Colonic mucosa (tissue), 4 donors: ENCODE measurements around the gene UBE2D2. TPM values are rescaled to one million over a fixed set of nuclear protein-coding genes. Genes with fewer than 3 reads are reported as not detected.
"Not testable (repeated sequence)": the region's sequence is repeated elsewhere in the genome, so short reads cannot be mapped to it uniquely, and the experiment has no call there.

Source experiments
- DNase-seq: peaks from one replicate; pipeline ENCODE4 v3.0.0-alpha.2; 2020
- H3K27ac ChIP-seq: fragments of 200-600 bp; one replicate; pipeline ENCODE4 v1.8.0; 2021
- H3K27me3 ChIP-seq: fragments of 200-600 bp; one replicate; pipeline ENCODE4 v1.8.0; 2021
- H3K36me3 ChIP-seq: fragments of 200-600 bp; one replicate; pipeline ENCODE4 v1.8.0; 2021
- H3K4me1 ChIP-seq: fragments of 200-600 bp; one replicate; pipeline ENCODE4 v1.8.0; 2021; ENCODE audit warnings: mild to moderate bottlenecking
- H3K4me3 ChIP-seq: fragments of 200-600 bp; one replicate; pipeline ENCODE4 v1.8.0; 2021
- H3K9ac ChIP-seq, 2 donors: one replicate each; pipeline ENCODE4 v1.7.0; 2013; ENCODE audit warnings: control low read depth in 2 of 2, low read depth in 2 of 2, low read length in 2 of 2
- H3K9me3 ChIP-seq: fragments of 200-600 bp; one replicate; pipeline ENCODE4 v1.8.0; 2021
- intact Hi-C: fragments of 100-400 bp; cut with DNase I; formaldehyde crosslinking; loops from one replicate; pipeline ENCODE4 v1.14.1; 2022
- total RNA-seq, 2 donors: library from RNA; stranded (reverse); fragmentation: NEBNext Ultra II Directional in 1 of 2; extraction: Animal tissue kit (Norgen Biotek cat#: 25700) in 1 of 2; gene quantifications; one replicate each; pipeline ENCODE4 v1.2.1, GENCODE V29; 2021
- TF ChIP-seq, protein P1 (sequence below): fragments of 200-600 bp; IDR thresholded peaks from one replicate; pipeline ENCODE4 v1.8.0; 2022; ENCODE audit warnings: antibody characterized with exemption, mild to moderate bottlenecking
- donor health status: healthy.
- donor health status: DM: no; HTN: no; CAD: no.
- donor health status: DM: no; HTN: no; CAD: no.

UBE2D2 gene
- total RNA-seq = 100 to 1,000 TPM; 146 to 155 TPM

DNA sequence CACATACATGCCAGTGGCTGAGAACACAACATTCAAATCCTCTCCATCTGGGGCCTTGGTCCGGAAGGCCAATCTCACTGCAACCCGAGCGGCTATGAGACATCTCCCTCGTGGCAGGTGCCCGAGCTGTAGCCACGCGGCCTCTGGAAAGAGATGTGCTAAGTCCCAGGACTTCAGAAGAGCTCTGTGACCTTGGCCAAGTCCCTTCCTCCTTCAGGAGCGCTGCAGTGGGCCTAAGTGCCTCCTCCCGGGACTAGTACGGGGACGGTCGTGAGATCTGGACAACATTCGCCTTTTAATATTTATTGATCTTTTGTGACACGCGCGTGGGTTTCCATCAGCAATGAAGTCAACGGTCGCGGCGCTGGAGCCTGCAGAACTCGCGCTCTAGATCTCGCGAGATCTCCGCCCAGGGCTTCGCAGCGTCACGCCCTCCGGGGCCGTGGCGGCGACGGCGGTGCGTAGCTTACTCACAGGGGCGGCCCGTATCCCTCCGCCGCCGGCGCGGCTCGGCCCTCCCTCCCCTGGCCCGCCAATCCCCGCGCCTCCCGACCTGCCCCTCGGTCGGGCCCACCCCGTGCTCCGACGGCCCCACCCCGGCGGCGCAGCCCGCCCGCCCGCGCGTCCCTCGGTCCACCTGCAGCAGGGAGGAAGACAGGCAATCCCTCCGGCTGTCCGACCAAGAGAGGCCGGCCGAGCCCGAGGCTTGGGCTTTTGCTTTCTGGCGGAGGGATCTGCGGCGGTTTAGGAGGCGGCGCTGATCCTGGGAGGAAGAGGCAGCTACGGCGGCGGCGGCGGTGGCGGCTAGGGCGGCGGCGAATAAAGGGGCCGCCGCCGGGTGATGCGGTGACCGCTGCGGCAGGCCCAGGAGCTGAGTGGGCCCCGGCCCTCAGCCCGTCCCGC, at the start of gene UBE2D2:
Gene UBE2D2, plus strand, starts transcription at position 588 of the 903 bp plus-strand sequence. CDS start 453 bp downstream, outside the sequence.
- Histone ChIP-seq H3K4me1 (no peaks in the 10 kb centered on the region), H3K4me3 (peak within 1 kb of the TSS; percentile 87), H3K9me3 (no peaks in the 10 kb centered on the region), H3K36me3 (no peaks in the 10 kb centered on the region), H3K9ac (peak within 1 kb of the TSS; percentile 93 to 94), H3K27me3 (no peaks in the 10 kb centered on the region), H3K27ac (peak within 1 kb of the TSS; percentile 99)
- intact Hi-C loops = no loop called here
- DNase-seq = peak; percentile 98
- TF ChIP-seq, protein P1, sequence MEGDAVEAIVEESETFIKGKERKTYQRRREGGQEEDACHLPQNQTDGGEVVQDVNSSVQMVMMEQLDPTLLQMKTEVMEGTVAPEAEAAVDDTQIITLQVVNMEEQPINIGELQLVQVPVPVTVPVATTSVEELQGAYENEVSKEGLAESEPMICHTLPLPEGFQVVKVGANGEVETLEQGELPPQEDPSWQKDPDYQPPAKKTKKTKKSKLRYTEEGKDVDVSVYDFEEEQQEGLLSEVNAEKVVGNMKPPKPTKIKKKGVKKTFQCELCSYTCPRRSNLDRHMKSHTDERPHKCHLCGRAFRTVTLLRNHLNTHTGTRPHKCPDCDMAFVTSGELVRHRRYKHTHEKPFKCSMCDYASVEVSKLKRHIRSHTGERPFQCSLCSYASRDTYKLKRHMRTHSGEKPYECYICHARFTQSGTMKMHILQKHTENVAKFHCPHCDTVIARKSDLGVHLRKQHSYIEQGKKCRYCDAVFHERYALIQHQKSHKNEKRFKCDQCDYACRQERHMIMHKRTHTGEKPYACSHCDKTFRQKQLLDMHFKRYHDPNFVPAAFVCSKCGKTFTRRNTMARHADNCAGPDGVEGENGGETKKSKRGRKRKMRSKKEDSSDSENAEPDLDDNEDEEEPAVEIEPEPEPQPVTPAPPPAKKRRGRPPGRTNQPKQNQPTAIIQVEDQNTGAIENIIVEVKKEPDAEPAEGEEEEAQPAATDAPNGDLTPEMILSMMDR = no peak

DNA sequence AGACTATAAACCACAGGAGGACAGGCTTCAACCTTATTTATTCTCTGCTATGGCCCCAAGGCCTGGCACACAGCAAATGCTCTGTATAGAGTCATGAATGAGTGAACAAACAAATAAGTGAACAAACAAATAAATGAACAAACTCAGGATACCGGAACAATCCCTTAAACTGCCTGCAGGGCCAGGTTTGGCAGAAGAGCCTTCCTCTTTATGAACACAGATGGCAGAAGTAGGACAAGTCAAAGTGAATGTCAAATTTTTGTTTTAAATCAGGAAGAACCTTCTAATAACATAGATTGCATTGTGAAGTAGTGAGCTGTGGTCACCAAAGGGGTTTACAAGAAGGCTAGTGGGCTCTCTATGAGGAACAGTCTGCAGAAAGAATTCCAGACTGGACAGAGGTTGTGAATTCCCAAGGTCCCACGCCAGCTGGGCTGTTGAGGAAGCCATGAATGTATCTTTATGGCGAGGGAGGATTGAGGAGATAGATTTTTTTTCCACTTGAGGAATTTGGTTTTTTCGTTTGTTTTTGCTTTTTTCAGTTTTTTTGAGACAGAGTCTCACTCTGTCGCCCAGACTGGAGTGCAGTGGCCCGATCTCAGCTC, 48.3 kb upstream of the UBE2D2 start:
- H3K9ac ChIP-seq = no peak overlapping the region
- intact Hi-C loops = loop anchor here (1.0 kb wide), 1 partner anchor 91 kb away; no protein-coding TSS in a partner anchor

DNA sequence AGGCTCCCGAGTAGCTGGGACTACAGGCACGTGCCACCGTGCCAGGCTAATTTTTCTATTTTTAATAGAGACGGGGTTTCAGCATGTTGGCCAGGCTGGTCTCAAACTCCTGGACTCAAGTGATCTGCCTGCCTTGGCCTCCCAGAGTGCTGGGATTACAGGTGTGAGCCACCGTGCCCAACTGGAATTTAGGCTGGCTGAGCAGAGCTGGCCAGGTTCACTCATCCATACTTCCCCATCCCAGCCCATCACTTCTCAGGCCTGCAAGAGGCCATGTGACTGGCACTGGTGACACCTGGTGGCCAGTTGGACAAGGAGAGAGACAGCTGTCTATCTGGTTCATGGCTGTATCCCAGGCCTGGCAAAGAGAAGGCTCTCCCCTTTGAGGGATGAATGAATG, 47.7 kb upstream of the UBE2D2 start:
- intact Hi-C loops = loop anchor here (1.0 kb wide), 1 partner anchor 91 kb away; no protein-coding TSS in a partner anchor
- TF ChIP-seq, protein P1 = peak; percentile 63
- H3K9me3 ChIP-seq, H3K4me3 ChIP-seq, H3K27ac ChIP-seq, H3K36me3 ChIP-seq, H3K27me3 ChIP-seq, H3K9ac ChIP-seq, H3K4me1 ChIP-seq: not testable (repeated sequence)
- peak; percentile 89 for DNase-seq

More for the DNA sequence above, 48.3 kb upstream of the UBE2D2 start:
- Histone ChIP-seq H3K27me3 (no peaks in the 10 kb centered on the region), H3K27ac (no peak overlapping the region), H3K4me3 (no peak overlapping the region), H3K9me3 (no peaks in the 10 kb centered on the region), H3K36me3 (no peaks in the 10 kb centered on the region), H3K4me1 (no peaks in the 10 kb centered on the region)
- TF ChIP-seq, protein P1 = no peak
- DNase-seq = no peak

DNA sequence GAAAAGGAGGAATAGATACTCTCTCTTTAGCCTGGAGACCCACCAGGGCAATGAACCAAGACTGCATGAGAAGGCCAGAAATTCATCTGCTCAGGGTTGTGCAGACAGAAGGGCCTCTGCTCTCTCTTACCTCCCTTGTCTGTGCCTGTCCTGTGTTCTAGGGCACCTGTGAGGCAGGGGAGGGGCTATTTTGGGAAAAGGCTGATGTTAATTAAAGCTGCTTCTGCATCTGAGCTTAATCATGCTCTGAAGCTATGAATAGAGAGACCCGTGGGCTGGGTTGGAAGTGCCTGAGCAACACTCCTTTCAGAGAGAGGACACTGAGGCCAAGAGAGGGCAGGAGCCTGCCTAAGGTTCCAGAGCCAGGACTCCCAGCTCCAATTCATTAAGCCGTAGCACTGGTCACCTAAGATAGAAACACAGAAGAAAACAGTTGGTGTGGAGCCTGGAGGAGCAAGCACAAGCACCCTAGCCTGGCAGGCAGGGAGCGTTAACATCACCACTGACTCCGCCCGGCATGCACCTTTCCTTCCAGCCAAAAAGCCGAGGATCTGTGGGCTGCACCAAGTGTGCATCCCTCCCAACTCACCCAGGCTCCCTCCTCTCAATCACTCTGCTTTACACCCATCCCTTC, 47.2 kb upstream of the UBE2D2 start:
- Histone ChIP-seq H3K27ac (no peak overlapping the region), H3K4me1 (no peaks in the 10 kb centered on the region), H3K36me3 (no peaks in the 10 kb centered on the region), H3K9me3 (no peaks in the 10 kb centered on the region), H3K27me3 (no peaks in the 10 kb centered on the region), H3K9ac (no peak overlapping the region), H3K4me3 (no peak overlapping the region)
- intact Hi-C loops = loop anchor here (1.0 kb wide), 1 partner anchor 92 kb away; no protein-coding TSS in a partner anchor
- TF ChIP-seq, protein P1 = peak; percentile 13
- DNase-seq = no peak

DNA sequence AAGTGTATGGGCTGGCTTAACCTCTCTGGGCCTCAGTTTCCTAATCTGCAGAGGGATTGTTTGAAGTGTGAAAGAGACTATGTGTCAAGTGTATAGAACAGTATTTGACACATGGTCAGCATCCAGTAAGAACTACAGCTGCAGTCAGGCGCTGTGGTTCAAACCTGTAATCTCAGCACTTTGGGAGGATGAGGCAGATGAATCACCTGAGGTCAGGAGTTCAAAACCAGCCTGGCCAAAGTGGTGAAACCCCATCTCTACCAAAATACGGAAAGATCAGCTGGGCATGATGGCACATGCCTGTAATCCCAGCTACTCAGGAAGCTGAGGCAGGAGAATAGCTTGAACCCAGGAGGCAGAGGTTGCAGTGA, 46.7 kb upstream of the UBE2D2 start:
- no peak for DNase-seq
- H3K27ac ChIP-seq = no peak overlapping the region
- intact Hi-C loops = no loop called here

More for the DNA sequence above, 46.7 kb upstream of the UBE2D2 start:
- no peaks in the 10 kb centered on the region for H3K27me3 ChIP-seq
- no peaks in the 10 kb centered on the region for H3K36me3 ChIP-seq
- H3K9me3 ChIP-seq = no peaks in the 10 kb centered on the region
- TF ChIP-seq, protein P1 = no peak
- H3K4me3 ChIP-seq = no peak overlapping the region
- H3K9ac ChIP-seq = no peak overlapping the region
- no peaks in the 10 kb centered on the region for H3K4me1 ChIP-seq
